Right lobe of liver (tissue), 6 donors: ENCODE data around the gene SOX15. TPM values are rescaled to one million over a fixed set of nuclear protein-coding genes. Genes with fewer than 3 reads are reported as not detected.

Experiments used
- ATAC-seq, 4 donors: fragments of 200-7000 bp; cut with Tn5 transposase; one replicate each; pipeline ENCODE4 v1.9.1; 2020; ENCODE audit warnings: mild to moderate bottlenecking in 4 of 4, moderate library complexity in 4 of 4
- DNase-seq, 3 donors: peaks; one replicate each; pipeline ENCODE4 v3.0.0-alpha.2; 2020
- H3K27ac ChIP-seq, 3 donors: fragments of 200-600 bp; one replicate each; pipeline ENCODE4 v1.8.0; 2022
- H3K27me3 ChIP-seq, 2 donors: fragments of 200-600 bp; one replicate each; pipeline ENCODE4 v1.8.0; 2022
- H3K36me3 ChIP-seq, 4 donors: fragments of 200-600 bp; sonication (generic) in 1 of 4; one replicate each; pipeline versions ENCODE4 v1.5.1 to v1.8.0; 2017 to 2022; ENCODE audit warnings: control low read depth in 1 of 4
- H3K4me1 ChIP-seq, 4 donors: fragments of 200-600 bp; sonication (generic) in 1 of 4; one replicate each; pipeline versions ENCODE4 v1.5.1 to v1.8.0; 2017 to 2022; ENCODE audit warnings: control low read depth in 1 of 4
- H3K4me3 ChIP-seq, 3 donors: fragments of 200-600 bp; one replicate each; pipeline ENCODE4 v1.8.0; 2022
- H3K9me3 ChIP-seq, 4 donors: fragments of 200-600 bp; sonication (generic) in 1 of 4; one replicate each; pipeline versions ENCODE4 v1.5.1 to v1.8.0; 2017 to 2022; ENCODE audit warnings: control low read depth in 1 of 4
- POLR2A ChIP-seq: fragments of 450-650 bp; IDR thresholded peaks from one replicate; pipeline ENCODE4 v1.6.1; 2017; ENCODE audit warnings: antibody characterized with exemption, mild to moderate bottlenecking
- WGBS: methylation state at CpG from one replicate; pipeline ENCODE4 v1.1.6; 2018; ENCODE audit warnings: low coverage, low lambda C conversion rate; ENCODE audit not compliant: insufficient coverage; ENCODE audit errors: missing lambda C conversion rate; 5-methylcytosine and 5-hydroxymethylcytosine counted together
- intact Hi-C, 2 donors: fragments of 100-400 bp; cut with DNase I; formaldehyde crosslinking; loops; one replicate each; pipeline versions ENCODE4 v1.11.2 to v1.14.1; 2022
- total RNA-seq, 6 experiments: library from RNA; depleted of rRNA in 2 of 6; stranded (reverse); fragments of >200 nt in 2 of 6; fragmentation: NEBNext Ultra II Directional in 3 of 6; extraction: Animal tissue kit (Norgen Biotek cat#: 25700) in 3 of 6; gene quantifications; one replicate each; pipeline versions ENCODE4 v1.1.0 to v1.2.4, GENCODE V29; 2016 to 2023
- TF ChIP-seq, protein P1 (sequence below), 4 donors: fragments of 200-600 bp in 3 of 4; fragments of 450-650 bp in 1 of 4; IDR thresholded peaks; one replicate each; pipeline versions ENCODE4 v1.5.1 to v1.8.0; 2016 to 2022; ENCODE audit warnings: antibody characterized with exemption in 4 of 4, mild to moderate bottlenecking in 2 of 4
- donor health status: DM: no; HTN: yes; CAD: no.
- donor health status: DM: no; HTN: no; CAD: no.
- donor health status: DM: no; HTN: no; CAD: no.
- donor health status: DM: no; HTN: yes; CAD: no.
- donor health status: DM: no; HTN: yes; CAD: no.

Gene SOX15
- total RNA-seq, 6 experiments from 2014 or later: not detected

DNA sequence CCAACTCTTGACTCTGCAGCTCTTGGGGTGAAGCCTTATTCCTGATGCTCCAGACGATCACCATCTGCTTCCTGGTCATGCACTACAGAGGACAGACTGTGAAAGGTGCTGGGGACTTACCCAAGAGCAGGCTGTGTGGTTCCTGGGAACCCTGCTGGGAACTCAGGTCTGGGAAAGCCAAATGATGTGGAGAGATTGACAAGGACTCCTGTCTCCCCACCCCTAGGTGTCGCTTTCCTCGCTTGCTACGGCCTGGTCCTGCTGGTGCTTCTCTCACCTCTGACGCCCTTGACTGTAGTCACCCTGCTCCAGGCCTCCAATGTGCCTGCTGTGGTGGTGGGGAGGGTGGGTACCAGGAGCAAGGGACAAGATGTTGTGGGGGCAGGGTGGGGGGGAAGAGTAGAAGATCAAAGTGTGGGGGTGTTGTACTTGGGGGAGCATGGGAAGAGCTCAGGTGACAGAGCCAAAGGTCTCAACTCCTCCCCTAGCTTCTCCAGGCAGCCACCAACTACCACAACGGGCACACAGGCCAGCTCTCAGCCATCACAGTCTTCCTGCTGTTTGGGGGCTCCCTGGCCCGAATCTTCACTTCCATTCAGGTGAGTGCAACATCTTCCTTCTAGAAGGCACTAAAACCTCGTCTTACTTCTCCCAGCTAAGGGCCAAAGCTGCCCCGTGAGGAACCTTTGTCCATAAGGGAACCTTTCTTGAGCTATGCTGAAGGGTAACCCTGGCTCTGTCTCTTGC, 3.0 kb downstream of the SOX15 start:
- DNase-seq (no peak), ATAC-seq (peak in 1 of 4 donors; percentile 1)
- TF ChIP-seq POLR2A: no peak
- TF ChIP-seq, protein P1, sequence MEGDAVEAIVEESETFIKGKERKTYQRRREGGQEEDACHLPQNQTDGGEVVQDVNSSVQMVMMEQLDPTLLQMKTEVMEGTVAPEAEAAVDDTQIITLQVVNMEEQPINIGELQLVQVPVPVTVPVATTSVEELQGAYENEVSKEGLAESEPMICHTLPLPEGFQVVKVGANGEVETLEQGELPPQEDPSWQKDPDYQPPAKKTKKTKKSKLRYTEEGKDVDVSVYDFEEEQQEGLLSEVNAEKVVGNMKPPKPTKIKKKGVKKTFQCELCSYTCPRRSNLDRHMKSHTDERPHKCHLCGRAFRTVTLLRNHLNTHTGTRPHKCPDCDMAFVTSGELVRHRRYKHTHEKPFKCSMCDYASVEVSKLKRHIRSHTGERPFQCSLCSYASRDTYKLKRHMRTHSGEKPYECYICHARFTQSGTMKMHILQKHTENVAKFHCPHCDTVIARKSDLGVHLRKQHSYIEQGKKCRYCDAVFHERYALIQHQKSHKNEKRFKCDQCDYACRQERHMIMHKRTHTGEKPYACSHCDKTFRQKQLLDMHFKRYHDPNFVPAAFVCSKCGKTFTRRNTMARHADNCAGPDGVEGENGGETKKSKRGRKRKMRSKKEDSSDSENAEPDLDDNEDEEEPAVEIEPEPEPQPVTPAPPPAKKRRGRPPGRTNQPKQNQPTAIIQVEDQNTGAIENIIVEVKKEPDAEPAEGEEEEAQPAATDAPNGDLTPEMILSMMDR (IDR thresholded peaks at IDR 0.05): peak in 3 of 4 donors; percentile 21 to 32 (median 23)
- Histone ChIP-seq H3K4me3 (no peak overlapping the region), H3K9me3 (no peaks in the 10 kb centered on the region), H3K27me3 (no peaks in the 10 kb centered on the region), H3K27ac (no peak overlapping the region), H3K4me1 (peaks cover 0 to 20% (median 9%) of the 10 kb centered on the region in 4 donors), H3K36me3 (peaks cover 0 to 16% (median 0%) of the 10 kb centered on the region in 4 donors)
- intact Hi-C loops: no loop called here
- WGBS: 55% methylated on average over 7 of the region's 9 CpGs

DNA sequence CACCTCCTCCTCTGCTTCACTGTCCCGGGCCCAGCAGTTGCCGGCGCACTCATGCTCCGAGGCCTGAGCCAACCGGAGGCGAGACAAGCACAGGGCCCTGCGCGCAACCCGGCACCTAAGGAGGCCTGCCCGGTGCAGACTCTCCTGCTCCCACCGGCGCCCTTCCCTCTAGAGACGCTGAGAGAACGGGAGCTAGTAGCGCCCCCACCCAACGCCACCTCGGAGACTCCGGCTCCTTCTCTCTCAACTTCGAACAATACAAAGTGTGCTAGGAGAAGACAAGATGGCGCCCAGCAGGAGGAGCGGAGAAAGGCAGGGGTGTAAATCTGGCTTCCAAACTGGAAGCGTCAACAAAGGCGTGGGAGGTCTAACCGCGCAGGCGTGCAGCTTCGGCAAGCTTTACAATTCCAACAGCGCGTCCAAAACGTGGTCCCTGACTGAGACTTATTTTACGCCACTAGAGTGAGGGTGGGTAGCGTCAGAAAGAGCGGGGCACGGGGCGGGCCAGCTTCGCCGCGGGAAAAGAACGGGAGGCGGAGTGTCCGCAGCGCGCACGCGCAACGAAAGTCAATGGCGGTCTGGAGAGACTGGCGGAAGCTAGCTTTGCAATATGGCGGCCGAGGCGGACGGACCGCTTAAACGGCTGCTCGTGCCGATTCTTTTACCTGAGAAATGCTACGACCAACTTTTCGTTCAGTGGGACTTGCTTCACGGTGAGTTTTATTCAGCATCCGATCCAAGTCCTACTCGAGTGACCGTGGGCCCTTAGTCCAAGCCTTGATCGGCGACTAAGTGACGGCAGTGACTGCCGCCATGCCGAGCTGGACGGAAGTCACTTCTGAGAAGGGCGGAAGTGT, 6.4 kb downstream of the SOX15 start, which contains the start of gene MPDU1:
Gene MPDU1 (plus strand): TSS at position 600 of the 857 bp plus-strand sequence. CDS start 11 bp downstream, at position 611.
- Histone ChIP-seq H3K4me1 (peaks cover 0 to 34% (median 14%) of the 10 kb centered on the region in 4 donors), H3K36me3 (peaks cover 0 to 14% (median 2%) of the 10 kb centered on the region in 4 donors), H3K9me3 (no peaks in the 10 kb centered on the region), H3K27me3 (no peaks in the 10 kb centered on the region), H3K27ac (peak within 1 kb of the TSS; percentile 93 to 96 (median 96)), H3K4me3 (peak within 1 kb of the TSS; percentile 68 to 78 (median 76))
- intact Hi-C loops: no loop called here
- peak; percentile 74 to 84 (median 82) for ATAC-seq
- TF ChIP-seq POLR2A: peak; percentile 88
- TF ChIP-seq, protein P1 (IDR thresholded peaks at IDR 0.05): no peak
- peak; percentile 97 to 98 (median 97) for DNase-seq
- WGBS: 4% methylated on average over 44 of the region's 69 CpGs

DNA sequence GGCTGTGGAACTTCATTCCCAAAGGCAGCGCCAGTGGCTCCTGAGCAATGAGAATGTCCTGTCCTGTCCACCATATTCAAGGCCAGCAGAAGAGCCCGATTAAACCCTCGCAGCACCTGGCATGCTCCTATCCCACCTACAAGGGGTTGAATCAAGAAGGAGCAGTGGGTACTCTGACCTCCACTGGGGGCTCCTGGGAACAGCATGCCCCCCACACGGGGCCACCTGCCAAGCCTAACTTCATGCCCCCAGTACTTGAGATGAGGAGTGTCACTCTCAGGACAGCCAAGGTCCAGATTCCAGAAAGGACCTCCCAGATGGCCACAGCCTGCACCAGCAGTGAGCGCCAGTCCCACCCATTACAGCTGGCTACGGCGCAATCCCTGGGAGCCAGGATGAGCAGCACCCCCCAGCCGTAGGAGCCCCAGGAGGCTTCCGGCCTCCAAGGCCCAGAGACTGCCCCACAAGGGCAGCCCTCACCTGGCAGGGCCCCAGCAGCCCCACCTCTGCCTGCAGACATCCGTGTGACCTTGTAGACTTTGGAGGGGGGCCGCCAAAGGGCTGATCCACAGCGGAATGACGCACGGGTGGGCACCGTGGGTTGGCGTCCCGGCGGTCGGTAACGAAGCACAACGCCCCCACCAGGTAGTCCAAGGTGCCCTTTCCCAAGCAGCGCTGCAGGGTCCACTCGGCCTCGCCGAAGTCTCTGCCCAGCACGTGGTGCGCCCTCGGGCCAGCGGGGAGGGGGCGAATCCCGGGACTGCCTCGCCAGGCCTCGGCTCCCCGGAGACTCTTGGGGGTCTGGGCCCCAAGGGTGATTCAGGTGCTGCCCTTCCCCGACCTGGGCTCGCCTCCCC, 7.3 kb downstream of the SOX15 start:
- DNase-seq: peak in 1 of 3 donors; percentile 69
- ATAC-seq: no peak
- TF ChIP-seq, protein P1 (IDR thresholded peaks at IDR 0.05): no peak
- TF ChIP-seq POLR2A: no peak
- Histone ChIP-seq H3K27me3 (no peaks in the 10 kb centered on the region), H3K27ac (peak overlapping the region; percentile 93 to 96 (median 96)), H3K36me3 (peaks cover 5 to 20% (median 9%) of the 10 kb centered on the region in 4 donors), H3K4me3 (peak overlapping the region; percentile 68 to 78 (median 76)), H3K9me3 (no peaks in the 10 kb centered on the region), H3K4me1 (peaks cover 0 to 37% (median 16%) of the 10 kb centered on the region in 4 donors)
- 75% methylated on average over 6 of the region's 36 CpGs for WGBS
- intact Hi-C loops: no loop called here
